ENCODE measurements around the gene FHL1. TPM values are rescaled to one million over a fixed set of nuclear protein-coding genes. Genes with fewer than 3 reads are reported as not detected.

Gene FHL1
- polyA plus RNA-seq, 1 donor = 111 TPM

Other genes with a start within 250 kb of the FHL1 start
- gene MMGT1, start 173.5 kb upstream of the FHL1 start, polyA plus RNA-seq = 24.7 TPM
- 16.1 TPM for gene SLC9A6, start 162.1 kb upstream of the FHL1 start, polyA plus RNA-seq
- gene MAP7D3, start 103.9 kb downstream of the FHL1 start, polyA plus RNA-seq = 5.5 TPM
- 7.9 TPM for gene ADGRG4, start 153.4 kb downstream of the FHL1 start, polyA plus RNA-seq